Ovary (tissue), 3 donors: ENCODE measurements around the gene SLC2A13.

ENCODE experiments used
- EP300 ChIP-seq: sonication (generic); formaldehyde crosslinking; IDR thresholded peaks from one replicate; pipeline ENCODE4 v1.6.1; 2017; ENCODE audit warnings: antibody characterized with exemption
- TF ChIP-seq, protein P1 (sequence below), 3 donors: fragments of 450-650 bp in 2 of 3; fragments of 200-600 bp in 1 of 3; IDR thresholded peaks; one replicate each; pipeline versions ENCODE4 v1.5.1 to v1.8.0; 2016 to 2022; ENCODE audit warnings: antibody characterized with exemption in 3 of 3, mild to moderate bottlenecking in 1 of 3
- donor health status: DM: no; HTN: no; CAD: no.

DNA sequence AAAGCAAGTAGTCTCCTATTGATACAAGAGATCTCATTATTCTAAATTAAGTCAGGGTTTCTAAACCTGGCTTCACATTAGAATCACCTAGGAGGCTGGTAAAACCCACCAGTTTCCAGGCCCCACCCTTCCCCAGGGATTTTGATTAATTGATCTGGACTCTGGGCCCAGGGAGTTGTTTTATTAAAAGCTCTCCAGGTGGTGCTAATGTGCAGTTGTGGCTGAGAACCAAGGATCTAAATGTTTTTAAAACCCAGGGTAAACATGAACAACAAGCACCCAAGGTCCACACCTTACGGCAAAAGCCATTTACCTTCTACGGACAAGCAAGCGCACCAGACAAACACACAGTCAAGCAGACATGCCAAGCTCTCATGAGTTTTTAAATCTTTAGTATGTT is 73.9 kb downstream of the SLC2A13 start:
- TF ChIP-seq, protein P1, sequence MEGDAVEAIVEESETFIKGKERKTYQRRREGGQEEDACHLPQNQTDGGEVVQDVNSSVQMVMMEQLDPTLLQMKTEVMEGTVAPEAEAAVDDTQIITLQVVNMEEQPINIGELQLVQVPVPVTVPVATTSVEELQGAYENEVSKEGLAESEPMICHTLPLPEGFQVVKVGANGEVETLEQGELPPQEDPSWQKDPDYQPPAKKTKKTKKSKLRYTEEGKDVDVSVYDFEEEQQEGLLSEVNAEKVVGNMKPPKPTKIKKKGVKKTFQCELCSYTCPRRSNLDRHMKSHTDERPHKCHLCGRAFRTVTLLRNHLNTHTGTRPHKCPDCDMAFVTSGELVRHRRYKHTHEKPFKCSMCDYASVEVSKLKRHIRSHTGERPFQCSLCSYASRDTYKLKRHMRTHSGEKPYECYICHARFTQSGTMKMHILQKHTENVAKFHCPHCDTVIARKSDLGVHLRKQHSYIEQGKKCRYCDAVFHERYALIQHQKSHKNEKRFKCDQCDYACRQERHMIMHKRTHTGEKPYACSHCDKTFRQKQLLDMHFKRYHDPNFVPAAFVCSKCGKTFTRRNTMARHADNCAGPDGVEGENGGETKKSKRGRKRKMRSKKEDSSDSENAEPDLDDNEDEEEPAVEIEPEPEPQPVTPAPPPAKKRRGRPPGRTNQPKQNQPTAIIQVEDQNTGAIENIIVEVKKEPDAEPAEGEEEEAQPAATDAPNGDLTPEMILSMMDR (IDR thresholded peaks at IDR 0.05), result no peak
- TF ChIP-seq EP300, result no peak
